GM11168 (cell line): ENCODE measurements around the gene EXOC8.

Source experiments
- in situ Hi-C: fragments of 300-500 bp; cut with MboI; formaldehyde crosslinking; loops from one replicate; pipeline ENCODE4 v1.12.0; 2022; ENCODE audit warnings: low sequenced_read_pairs; ENCODE audit not compliant: unreplicated experiment

Gene EXOC8

GRCh38 chr1:231318568-231318967, 19.1 kb downstream of the EXOC8 start:
- in situ Hi-C loops = no loop called here

- in situ Hi-C loops = no loop called here
These were observed 19.7 kb downstream of the EXOC8 start for GRCh38 chr1:231318015-231318355.

- in situ Hi-C loops = no loop called here
These were observed 20.2 kb downstream of the EXOC8 start for GRCh38 chr1:231317306-231318014.

- in situ Hi-C loops = no loop called here
These were observed 21.8 kb downstream of the EXOC8 start for GRCh38 chr1:231315887-231316286.

- in situ Hi-C loops = no loop called here
These were observed 24.0 kb downstream of the EXOC8 start for GRCh38 chr1:231313661-231314060.

- in situ Hi-C loops = no loop called here
These were observed 25.2 kb downstream of the EXOC8 start for GRCh38 chr1:231312432-231312788.

- in situ Hi-C loops = no loop called here
These were observed 25.8 kb downstream of the EXOC8 start for GRCh38 chr1:231311720-231312431.

GRCh38 chr1:231310391-231310934, 27.2 kb downstream of the EXOC8 start:
- in situ Hi-C loops = no loop called here

GRCh38 chr1:231301990-231302389, 35.7 kb downstream of the EXOC8 start:
- in situ Hi-C loops = no loop called here

- in situ Hi-C loops = no loop called here
These were observed 41.7 kb downstream of the EXOC8 start for GRCh38 chr1:231295938-231296337.

GRCh38 chr1:231286603-231287002, 51.0 kb downstream of the EXOC8 start:
- in situ Hi-C loops = no loop called here

- in situ Hi-C loops = no loop called here
These were observed 53.2 kb downstream of the EXOC8 start for GRCh38 chr1:231284441-231284840.
